ENCODE data around the gene GPATCH2L.

GPATCH2L gene

DNA sequence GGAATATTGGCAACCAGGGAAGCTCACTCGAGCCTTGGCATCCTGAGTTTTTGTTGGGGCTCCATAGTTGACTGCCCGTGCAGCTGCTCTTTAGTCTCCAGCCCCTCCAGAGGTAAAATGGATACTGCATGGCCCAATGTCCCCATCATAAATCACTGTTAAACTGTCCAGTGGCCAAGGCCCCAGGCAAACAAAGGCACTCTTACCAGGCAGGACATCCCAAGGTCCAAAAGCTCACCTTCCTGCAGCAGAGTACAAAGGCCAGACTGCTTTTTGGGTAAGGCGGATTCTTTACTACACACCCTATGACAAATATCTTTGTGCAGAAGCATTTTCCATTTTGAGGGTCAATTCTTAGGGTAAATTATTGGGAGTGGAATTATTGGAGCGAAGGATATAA lies 81.1 kb downstream of the GPATCH2L start:
- TF ChIP-seq CTCF (IDR thresholded peaks at IDR 0.05; ENCODE audit: low read depth, low read length, missing control alignments), result no peak
- H3K4me3 ChIP-seq (replicated peaks; ENCODE audit: low read depth, low read length), result no peak overlapping the region
- no peak for DNase-seq (ENCODE audit: extremely low read depth, low read depth)

- no peak for DNase-seq (ENCODE audit: extremely low read depth, low read depth)
- TF ChIP-seq CTCF (IDR thresholded peaks at IDR 0.05; ENCODE audit: low read depth, low read length, missing control alignments), result no peak
- no peak overlapping the region for H3K4me3 ChIP-seq (replicated peaks; ENCODE audit: low read depth, low read length)
These were observed 83.9 kb downstream of the GPATCH2L start for GRCh38 chr14:76235628-76236027.

GRCh38 chr14:76236172-76237130 lies 84.7 kb downstream of the GPATCH2L start:
- no peak overlapping the region for H3K4me3 ChIP-seq (replicated peaks; ENCODE audit: low read depth, low read length)
- TF ChIP-seq CTCF (IDR thresholded peaks at IDR 0.05; ENCODE audit: low read depth, low read length, missing control alignments), result no peak
- no peak for DNase-seq (ENCODE audit: extremely low read depth, low read depth)

- H3K4me3 ChIP-seq (replicated peaks; ENCODE audit: low read depth, low read length), result no peak overlapping the region
- no peak for TF ChIP-seq CTCF (IDR thresholded peaks at IDR 0.05; ENCODE audit: low read depth, low read length, missing control alignments)
- DNase-seq (ENCODE audit: extremely low read depth, low read depth), result no peak
These were observed 85.7 kb downstream of the GPATCH2L start for GRCh38 chr14:76237349-76237990.

GRCh38 chr14:76245097-76245496 lies 93.4 kb downstream of the GPATCH2L start:
- no peak overlapping the region for H3K4me3 ChIP-seq (replicated peaks; ENCODE audit: low read depth, low read length)
- no peak for TF ChIP-seq CTCF (IDR thresholded peaks at IDR 0.05; ENCODE audit: low read depth, low read length, missing control alignments)
- no peak for DNase-seq (ENCODE audit: extremely low read depth, low read depth)

DNA sequence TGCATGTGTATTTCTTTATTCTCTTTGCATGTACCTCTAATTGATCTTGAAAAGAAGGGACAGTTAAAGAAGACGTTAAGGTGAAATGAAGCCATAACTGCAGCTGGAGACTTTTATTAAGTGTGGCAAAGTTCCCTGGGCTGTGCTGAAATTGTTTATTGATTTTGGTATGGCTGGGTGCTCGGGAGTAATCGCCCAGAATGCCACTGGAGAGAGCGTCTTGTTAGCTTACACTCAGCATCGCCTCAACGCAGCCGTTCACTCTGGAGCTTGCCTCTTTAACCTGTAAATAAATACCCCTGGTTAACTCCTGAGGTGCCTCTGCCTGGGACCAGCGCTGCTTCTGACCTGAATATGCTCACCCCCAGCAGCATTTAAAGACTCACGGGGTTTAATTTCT lies 98.6 kb downstream of the GPATCH2L start:
- DNase-seq (ENCODE audit: extremely low read depth, low read depth), result no peak
- no peak overlapping the region for H3K4me3 ChIP-seq (replicated peaks; ENCODE audit: low read depth, low read length)
- TF ChIP-seq CTCF (IDR thresholded peaks at IDR 0.05; ENCODE audit: low read depth, low read length, missing control alignments), result no peak

Data from HFF-Myc (cell line).